Measurements from ENCODE around the gene LYPLA2.

Gene LYPLA2

GRCh38 chr1:23790696-23791515, at the start of gene LYPLA2:
Gene LYPLA2, plus strand, starts transcription at chr1:23791145. Its CDS starts 1,538 bp downstream, at chr1:23792683.
- peak; percentile 87 for DNase-seq

DNA sequence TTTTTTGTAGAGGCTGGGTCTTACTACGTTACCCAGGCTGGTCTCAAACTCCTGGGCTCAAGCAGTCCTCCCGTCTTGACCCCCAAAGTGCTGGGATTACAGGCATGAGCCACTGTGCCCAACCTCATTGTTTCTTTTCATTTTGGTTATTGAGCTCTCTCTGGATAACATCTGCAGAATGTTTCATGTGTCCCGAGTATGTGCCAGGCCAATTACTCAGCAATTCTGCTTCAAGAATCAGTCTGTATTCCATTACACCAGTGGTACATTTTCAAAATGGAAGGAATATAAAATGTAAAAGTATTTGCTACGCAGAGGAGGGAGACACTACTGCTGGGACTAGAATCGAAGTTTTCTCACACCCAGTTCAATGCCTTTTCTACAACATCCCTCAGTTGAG, 49.3 kb upstream of the LYPLA2 start:
- DNase-seq: no peak

DNA sequence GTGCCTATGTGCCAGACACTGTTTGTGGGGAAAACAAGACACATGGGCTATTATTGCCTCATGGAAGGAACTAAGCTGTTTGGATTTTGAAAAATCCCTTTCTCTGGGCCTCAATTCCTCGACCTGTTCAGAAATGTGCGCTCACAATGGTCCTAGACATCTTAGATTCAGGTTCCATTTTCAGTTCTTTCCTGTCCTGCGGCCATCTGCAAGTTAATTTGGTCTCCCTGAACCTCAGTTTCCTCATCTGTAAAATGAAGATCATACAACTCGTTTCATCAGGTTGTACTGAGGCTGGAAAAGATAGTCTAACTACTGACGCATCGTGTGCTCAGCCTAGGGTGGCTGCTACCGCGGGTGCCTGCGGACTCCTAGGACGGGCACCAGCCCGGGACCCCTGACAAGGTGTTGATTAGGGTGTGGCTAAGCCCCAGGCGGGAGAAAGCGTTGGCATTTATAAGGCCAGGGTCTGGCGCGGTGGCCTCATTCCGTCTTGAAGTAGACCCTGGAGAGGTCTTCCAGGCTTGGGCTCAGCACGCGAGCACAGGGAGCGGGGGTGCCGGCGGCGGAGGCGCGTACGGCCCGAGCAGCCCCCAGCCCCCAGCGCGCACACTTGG, 48.2 kb upstream of the LYPLA2 start:
- DNase-seq: no peak

DNA sequence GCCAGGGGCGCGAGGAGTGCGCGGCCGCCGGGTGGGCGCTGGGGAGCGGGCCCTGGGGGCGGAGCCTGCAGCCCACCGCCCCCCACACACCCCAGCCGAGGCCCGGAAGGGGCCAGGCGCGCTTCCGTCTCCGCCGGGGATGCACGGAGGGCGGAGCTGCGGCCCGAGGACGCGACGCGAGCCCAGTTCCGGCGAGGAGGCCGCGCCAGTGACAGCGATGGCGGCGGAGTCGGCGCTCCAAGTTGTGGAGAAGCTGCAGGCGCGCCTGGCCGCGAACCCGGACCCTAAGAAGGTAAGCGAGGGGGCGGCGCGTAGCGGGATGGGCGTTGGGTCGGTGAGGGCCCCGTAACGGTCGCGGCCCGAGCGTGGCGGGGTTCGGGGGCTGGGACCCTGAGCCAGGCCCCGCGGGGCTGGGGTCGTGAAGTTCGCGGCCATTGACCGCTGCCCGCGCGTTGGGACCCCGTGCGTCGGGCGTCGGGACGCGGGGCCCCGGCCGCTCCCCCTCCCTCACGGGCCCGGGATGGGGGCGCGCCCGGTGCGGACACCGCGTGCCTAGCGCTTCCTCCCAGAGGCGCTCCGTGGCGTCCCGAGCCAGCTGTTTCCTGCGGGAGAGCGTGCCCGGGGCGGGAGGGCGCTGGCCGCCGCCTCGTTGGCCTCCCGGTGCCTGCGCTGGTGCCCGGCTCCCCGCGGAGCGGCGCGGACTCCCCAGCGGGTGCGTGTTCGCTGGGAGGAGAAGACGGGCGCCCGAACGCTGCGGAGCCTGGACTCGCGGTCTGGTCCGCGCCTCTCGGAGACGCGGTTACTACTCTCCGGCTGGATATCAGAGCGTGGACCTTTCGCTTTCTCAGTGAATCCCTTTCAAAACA, 47.4 kb upstream of the LYPLA2 start, which contains the start of gene ELOA:
Gene ELOA, plus strand, starts transcription at position 185 of the 866 bp plus-strand sequence. Its CDS starts 33 bp downstream, at position 218.
- DNase-seq: peak; percentile 78

DNA sequence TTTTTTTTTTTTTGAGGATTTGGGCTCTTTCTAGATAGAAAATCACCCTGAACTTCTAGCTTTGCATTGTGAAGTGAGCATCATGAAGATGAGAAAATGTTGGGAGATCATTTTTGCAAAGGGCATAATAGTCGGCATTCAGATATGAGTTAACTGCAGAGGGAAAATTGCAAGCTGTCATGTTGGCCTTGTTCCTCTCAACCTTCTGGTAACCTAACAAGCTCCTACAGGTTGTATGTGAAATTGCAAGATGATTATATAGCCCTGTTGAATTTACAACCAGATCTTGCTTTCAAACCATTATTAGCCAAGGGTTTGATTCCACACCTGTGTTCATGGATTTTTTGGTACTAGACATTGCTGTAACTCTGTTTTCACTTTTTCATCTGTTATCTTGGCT, 45.4 kb upstream of the LYPLA2 start:
- DNase-seq: peak; percentile 29

GRCh38 chr1:23748016-23748415, 42.9 kb upstream of the LYPLA2 start:
- DNase-seq: no peak

- DNase-seq: peak; percentile 54
Observed at GRCh38 chr1:23751050-23751814, 39.7 kb upstream of the LYPLA2 start.

DNA sequence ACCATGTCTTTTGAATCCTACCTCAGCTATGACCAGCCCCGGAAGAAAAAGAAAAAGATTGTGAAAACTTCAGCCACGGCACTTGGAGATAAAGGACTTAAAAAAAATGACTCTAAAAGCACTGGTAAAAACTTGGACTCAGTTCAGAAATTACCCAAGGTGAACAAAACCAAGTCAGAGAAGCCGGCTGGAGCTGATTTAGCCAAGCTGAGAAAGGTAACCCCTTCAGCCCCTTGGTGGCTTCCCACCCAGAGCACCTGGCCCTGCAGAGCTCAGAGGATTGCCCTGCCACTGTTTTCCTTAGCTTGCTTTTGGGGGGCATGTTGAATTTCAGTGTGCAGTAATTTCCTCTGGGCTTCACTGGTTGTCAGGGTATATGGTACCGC, 39.1 kb upstream of the LYPLA2 start:
- no peak for DNase-seq

DNA sequence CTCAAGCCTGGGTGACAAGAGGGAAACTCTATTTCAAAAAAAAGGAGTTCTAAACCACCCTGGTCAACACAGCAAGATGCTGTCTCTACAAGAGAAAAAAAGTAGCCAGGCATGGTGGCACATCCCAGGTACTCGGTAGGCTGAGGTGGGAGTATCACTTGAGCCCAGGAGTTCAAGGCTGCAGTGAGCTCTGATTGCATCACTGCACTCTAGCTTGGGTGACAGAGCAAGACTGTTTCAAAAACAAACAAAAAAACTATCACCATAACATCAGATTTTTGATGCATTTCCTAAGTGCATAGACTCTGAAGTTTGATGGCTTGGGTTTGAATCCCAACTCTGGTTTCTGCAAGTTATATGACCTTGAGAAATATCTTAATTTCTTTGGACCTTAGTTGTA, 38.0 kb upstream of the LYPLA2 start:
- no peak for DNase-seq

DNA sequence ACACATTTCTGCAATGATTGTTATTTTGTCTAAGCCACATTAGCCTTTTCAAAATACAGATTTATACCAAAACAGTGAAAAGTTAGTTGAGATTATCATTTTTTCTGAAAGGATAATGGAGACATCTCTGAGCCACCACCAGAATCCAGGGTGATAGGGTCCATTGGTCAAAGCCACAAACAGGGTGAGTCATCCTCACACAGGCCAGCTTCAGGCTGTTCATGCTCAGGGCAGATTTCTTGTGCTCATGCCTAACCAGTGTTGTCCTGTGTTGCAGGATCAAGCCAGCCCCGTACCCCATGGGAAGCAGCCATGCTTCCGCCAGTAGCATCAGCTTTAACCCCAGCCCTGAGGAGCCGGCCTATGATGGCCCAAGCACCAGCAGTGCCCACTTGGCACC, 34.3 kb upstream of the LYPLA2 start:
- no peak for DNase-seq

DNA sequence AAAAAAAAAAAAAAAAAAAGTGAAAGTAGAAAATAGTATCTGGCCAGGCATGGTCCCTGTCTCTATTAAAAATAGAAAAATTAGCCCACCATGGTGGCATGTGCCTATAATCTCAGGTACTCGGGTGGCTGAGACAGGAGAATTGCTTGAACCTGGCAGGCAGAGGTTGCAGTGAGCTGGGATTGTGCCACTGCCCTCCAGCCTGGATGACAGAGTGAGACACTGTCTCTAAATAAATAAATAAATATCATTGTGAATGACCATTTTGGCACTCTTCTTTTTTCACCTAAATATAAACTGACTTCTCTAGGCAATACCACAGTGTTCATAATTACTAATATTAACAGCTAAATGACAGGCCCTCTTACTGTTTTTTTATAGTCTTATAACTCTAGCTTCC, 33.1 kb upstream of the LYPLA2 start:
- DNase-seq: no peak

GRCh38 chr1:23759277-23759676, 31.7 kb upstream of the LYPLA2 start:
- no peak for DNase-seq

GRCh38 chr1:23763041-23763577, 27.8 kb upstream of the LYPLA2 start:
- no peak for DNase-seq

- DNase-seq: no peak
Observed at GRCh38 chr1:23768733-23769132, 22.2 kb upstream of the LYPLA2 start.

- peak; percentile 86 for DNase-seq
Observed at GRCh38 chr1:23772049-23772853, 18.7 kb upstream of the LYPLA2 start.

- DNase-seq: no peak
Observed at GRCh38 chr1:23772854-23773242, 18.1 kb upstream of the LYPLA2 start.

DNA sequence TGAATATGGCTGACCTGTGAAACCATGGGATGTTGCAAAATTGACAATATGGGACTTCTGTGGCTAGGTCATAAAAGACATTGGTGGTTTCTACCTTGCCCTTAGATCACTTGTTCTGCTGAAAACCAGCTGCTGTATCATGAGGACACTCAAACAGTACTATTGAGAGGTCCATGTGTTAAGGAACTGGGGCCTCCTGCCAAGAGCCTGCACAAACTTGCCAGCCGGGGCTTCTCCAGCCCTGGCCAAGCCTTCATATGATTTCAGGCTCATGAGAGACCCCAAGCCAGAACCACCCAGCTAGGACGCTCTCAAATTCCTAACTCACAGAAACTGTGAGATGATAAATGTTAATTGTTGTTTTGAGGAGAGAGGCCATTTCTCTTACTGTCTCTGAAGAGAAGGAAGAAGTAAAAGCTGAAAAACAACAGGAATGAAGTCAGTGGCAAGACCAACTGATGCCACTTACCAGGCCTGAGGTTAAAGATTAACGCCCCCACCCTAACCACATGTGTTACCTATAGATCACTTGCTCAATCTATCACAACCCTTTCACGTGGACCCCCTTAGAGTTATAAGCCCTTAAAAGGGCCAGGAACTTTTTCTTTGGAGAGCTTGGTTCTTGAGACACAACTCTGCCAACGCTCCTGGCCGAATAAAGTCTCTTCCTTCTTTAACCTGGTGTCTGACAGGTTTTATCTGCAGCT, 16.6 kb upstream of the LYPLA2 start:
- no peak for DNase-seq

DNA sequence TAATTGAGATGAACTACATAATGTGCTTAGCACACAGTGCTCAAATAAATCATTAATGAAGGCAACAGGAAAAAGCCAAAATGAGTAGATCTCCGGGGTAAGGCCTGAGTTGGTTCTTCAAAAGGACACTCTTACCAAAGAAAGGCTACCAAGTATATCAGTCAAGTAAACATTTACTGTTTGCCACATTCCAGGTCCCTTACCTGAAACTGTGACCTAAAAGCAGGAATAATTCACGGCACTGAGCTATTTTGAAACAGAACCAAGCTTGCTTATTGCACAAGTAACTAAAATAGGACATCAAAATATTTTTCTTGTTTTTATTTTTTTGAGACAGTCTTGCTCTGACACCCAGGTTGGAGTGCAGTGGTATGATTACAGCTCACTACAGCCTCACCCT, 14.7 kb upstream of the LYPLA2 start:
- no peak for DNase-seq

DNA sequence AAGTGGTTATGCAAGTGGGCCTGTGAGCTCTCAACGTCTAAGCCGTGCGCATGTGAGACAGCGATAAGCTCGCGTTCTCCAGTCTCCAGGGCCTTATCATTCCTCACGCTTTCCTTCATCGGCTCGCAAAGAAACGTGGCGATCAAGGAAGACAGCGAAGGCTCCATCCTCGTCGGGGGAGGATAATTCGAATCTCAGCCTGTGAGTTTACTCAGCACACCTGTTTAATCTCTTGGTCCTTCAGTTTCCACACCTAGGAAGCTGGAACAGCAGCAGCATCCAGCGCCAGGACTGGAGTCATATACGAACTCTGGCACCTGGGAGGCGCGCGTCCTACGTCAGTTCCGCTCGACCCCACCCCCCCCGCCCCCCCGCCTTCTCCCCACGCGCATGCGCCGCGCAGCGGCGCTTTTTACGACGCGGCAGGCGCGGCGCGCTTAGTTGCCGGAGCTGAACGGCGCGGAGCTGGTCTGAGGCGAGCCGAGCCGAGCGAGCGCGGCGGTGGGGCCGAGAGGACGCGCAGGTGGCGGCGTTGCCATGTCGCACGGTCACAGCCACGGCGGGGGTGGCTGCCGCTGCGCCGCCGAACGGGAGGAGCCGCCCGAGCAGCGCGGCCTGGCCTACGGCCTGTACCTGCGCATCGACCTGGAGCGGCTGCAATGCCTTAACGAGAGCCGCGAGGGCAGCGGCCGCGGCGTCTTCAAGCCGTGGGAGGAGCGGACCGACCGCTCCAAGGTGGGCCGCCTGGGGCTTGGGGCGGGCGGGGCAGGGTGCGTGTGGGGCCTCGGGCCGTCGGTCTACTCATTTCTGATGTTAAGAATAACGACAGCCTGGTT, 12.7 kb upstream of the LYPLA2 start, which contains the start of gene PITHD1:
Gene PITHD1, plus strand, starts transcription at position 440 of the 836 bp plus-strand sequence. Its CDS starts 98 bp downstream, at position 538.
- peak; percentile 87 for DNase-seq
